Sigmoid colon (tissue), 7 donors: ENCODE results near the gene GIT2. TPM values are rescaled to one million over a fixed set of nuclear protein-coding genes. Genes with fewer than 3 reads are reported as not detected.
A peak's percentile ranks its signal among the peaks of the same experiment; 100 is the strongest.

Source experiments
- DNase-seq: peaks from one replicate; pipeline ENCODE4 v3.0.0-alpha.2; 2019
- H3K27ac ChIP-seq, 4 donors: fragments of 200-600 bp; sonication (generic); one replicate each; pipeline ENCODE4 v1.5.1; 2016 to 2019; ENCODE audit warnings: mild to moderate bottlenecking in 1 of 4
- H3K27me3 ChIP-seq, 3 donors: fragments of 200-600 bp; sonication (generic); one replicate each; pipeline ENCODE4 v1.5.1; 2019; ENCODE audit warnings: mild to moderate bottlenecking in 1 of 3
- H3K36me3 ChIP-seq, 4 donors: fragments of 200-600 bp; sonication (generic); one replicate each; pipeline ENCODE4 v1.5.1; 2016 to 2019
- H3K4me1 ChIP-seq, 4 donors: fragments of 200-600 bp; sonication (generic); one replicate each; pipeline ENCODE4 v1.5.1; 2017 to 2019
- H3K4me3 ChIP-seq, 4 donors: fragments of 200-600 bp; sonication (generic); one replicate each; pipeline ENCODE4 v1.5.1; 2017 to 2019; ENCODE audit warnings: mild to moderate bottlenecking in 2 of 4, moderate library complexity in 1 of 4
- H3K9me3 ChIP-seq, 4 donors: fragments of 200-600 bp in 3 of 4; sonication (generic) in 3 of 4; one replicate each; pipeline versions ENCODE4 v1.5.1 to v1.6.1; 2013 to 2019
- CTCF ChIP-seq, 4 experiments: fragments of 450-650 bp in 3 of 4; fragments of 200-600 bp in 1 of 4; IDR thresholded peaks; one replicate each; pipeline ENCODE4 v1.5.1; 2016 to 2019; ENCODE audit warnings: antibody characterized with exemption in 4 of 4, mild to moderate bottlenecking in 3 of 4, moderate library complexity in 2 of 4
- EP300 ChIP-seq, 4 donors: sonication (generic); formaldehyde crosslinking; IDR thresholded peaks; one replicate each; pipeline ENCODE4 v1.6.1; 2017; ENCODE audit warnings: antibody characterized with exemption in 4 of 4
- POLR2A ChIP-seq, 2 donors: fragments of 450-650 bp; IDR thresholded peaks; one replicate each; pipeline ENCODE4 v1.6.1; 2016; ENCODE audit warnings: antibody characterized with exemption in 2 of 2, mild to moderate bottlenecking in 2 of 2, moderate library complexity in 2 of 2
- POLR2AphosphoS5 ChIP-seq, 4 donors: sonication (generic); formaldehyde crosslinking; IDR thresholded peaks; one replicate each; pipeline ENCODE4 v1.6.1; 2017; ENCODE audit warnings: antibody characterized with exemption in 4 of 4
- WGBS, 2 donors: extraction: QIAGEN DNeasy Blood & Tissue Kit; methylation state at CpG; one replicate each; pipeline ENCODE4 v1.1.7; 2013; 5-methylcytosine and 5-hydroxymethylcytosine counted together
- intact Hi-C: fragments of 100-400 bp; cut with DNase I; formaldehyde crosslinking; loops from one replicate; pipeline ENCODE4 v1.15.1; 2023
- polyA plus RNA-seq, 3 donors: library from polyadenylated mRNA; stranded (reverse); fragments of 200-250 nt; gene quantifications; one replicate each; pipeline ENCODE4 v1.2.3, GENCODE V29; 2013
- total RNA-seq, 4 donors: library from RNA; depleted of rRNA; stranded (reverse); fragments of >200 nt; gene quantifications; one replicate each; pipeline ENCODE4 v1.1.0, GENCODE V29; 2016
- donor health status: healthy with polysubstance abuse.
- donor health status: Bipolar disorder and iron deficiency.
- donor health status: healthy.

GIT2 gene
- total and polyA plus RNA-seq, 7 donors = 6.0 to 54.6 (median 26.7) TPM

GRCh38 chr12:109946505-109946904, 49.7 kb downstream of the GIT2 start:
- peaks cover 0 to 59% (median 48%) of the 10 kb centered on the region in 4 donors for H3K4me1 ChIP-seq
- intact Hi-C loops = no loop called here
- no peak for DNase-seq
- H3K27ac ChIP-seq = peak overlapping the region; percentile 49 to 77 (median 71)
- no peaks in the 10 kb centered on the region for H3K27me3 ChIP-seq
- H3K9me3 ChIP-seq = no peaks in the 10 kb centered on the region
- no peak overlapping the region for H3K4me3 ChIP-seq
- H3K36me3 ChIP-seq = peaks cover 0 to 26% (median 2%) of the 10 kb centered on the region in 4 donors
- 42 to 69% methylated on average over 5 of the region's 5 CpGs for WGBS, 2 donors
- TF ChIP-seq POLR2AphosphoS5 (IDR thresholded peaks at IDR 0.05) = no peak
- TF ChIP-seq CTCF (IDR thresholded peaks at IDR 0.05) = no peak
- TF ChIP-seq POLR2A (IDR thresholded peaks at IDR 0.05) = no peak
- TF ChIP-seq EP300 (IDR thresholded peaks at IDR 0.05) = no peak

- Histone ChIP-seq H3K27me3 (no peaks in the 10 kb centered on the region), H3K4me3 (no peak overlapping the region), H3K36me3 (peaks cover 0 to 13% (median 2%) of the 10 kb centered on the region in 4 donors), H3K27ac (peak overlapping the region in 1 of 4 donors; percentile 7), H3K9me3 (no peaks in the 10 kb centered on the region), H3K4me1 (peaks cover 0 to 47% (median 41%) of the 10 kb centered on the region in 4 donors)
- TF ChIP-seq CTCF (IDR thresholded peaks at IDR 0.05) (no peak), POLR2AphosphoS5 (IDR thresholded peaks at IDR 0.05) (no peak), EP300 (IDR thresholded peaks at IDR 0.05) (no peak), POLR2A (IDR thresholded peaks at IDR 0.05) (no peak)
- 78 to 82% methylated on average over 17 of the region's 17 CpGs for WGBS, 2 donors
- no peak for DNase-seq
- intact Hi-C loops = no loop called here
These were observed 51.4 kb downstream of the GIT2 start for GRCh38 chr12:109944561-109945359.

- WGBS, 2 donors = 93 to 95% methylated on average over 7 of the region's 7 CpGs
- no peak overlapping the region for H3K4me3 ChIP-seq
- H3K27ac ChIP-seq = no peak overlapping the region
- no peaks in the 10 kb centered on the region for H3K9me3 ChIP-seq
- no peak for DNase-seq
- H3K36me3 ChIP-seq = peaks cover 0 to 18% (median 5%) of the 10 kb centered on the region in 4 donors
- TF ChIP-seq POLR2AphosphoS5 (IDR thresholded peaks at IDR 0.05) = no peak
- no peak for TF ChIP-seq CTCF (IDR thresholded peaks at IDR 0.05)
- no peak for TF ChIP-seq EP300 (IDR thresholded peaks at IDR 0.05)
- no peak for TF ChIP-seq POLR2A (IDR thresholded peaks at IDR 0.05)
- no peaks in the 10 kb centered on the region for H3K27me3 ChIP-seq
- intact Hi-C loops = no loop called here
- peaks cover 0 to 40% (median 32%) of the 10 kb centered on the region in 4 donors for H3K4me1 ChIP-seq
These were observed 52.4 kb downstream of the GIT2 start for GRCh38 chr12:109943811-109944210.

- H3K4me3 ChIP-seq = no peak overlapping the region
- DNase-seq = no peak
- H3K9me3 ChIP-seq = no peaks in the 10 kb centered on the region
- no peak for TF ChIP-seq POLR2AphosphoS5 (IDR thresholded peaks at IDR 0.05)
- TF ChIP-seq CTCF (IDR thresholded peaks at IDR 0.05) = no peak
- no peak for TF ChIP-seq POLR2A (IDR thresholded peaks at IDR 0.05)
- TF ChIP-seq EP300 (IDR thresholded peaks at IDR 0.05) = no peak
- peaks cover 0 to 15% (median 8%) of the 10 kb centered on the region in 4 donors for H3K4me1 ChIP-seq
- no peaks in the 10 kb centered on the region for H3K27me3 ChIP-seq
- H3K27ac ChIP-seq = no peak overlapping the region
- H3K36me3 ChIP-seq = peaks cover 13 to 39% (median 22%) of the 10 kb centered on the region in 4 donors
- intact Hi-C loops = no loop called here
- 21 to 71% methylated on average over 6 of the region's 6 CpGs for WGBS, 2 donors
These were observed 55.7 kb downstream of the GIT2 start for GRCh38 chr12:109940339-109940923.
